ENCODE data around the gene RPL19.

DNA sequence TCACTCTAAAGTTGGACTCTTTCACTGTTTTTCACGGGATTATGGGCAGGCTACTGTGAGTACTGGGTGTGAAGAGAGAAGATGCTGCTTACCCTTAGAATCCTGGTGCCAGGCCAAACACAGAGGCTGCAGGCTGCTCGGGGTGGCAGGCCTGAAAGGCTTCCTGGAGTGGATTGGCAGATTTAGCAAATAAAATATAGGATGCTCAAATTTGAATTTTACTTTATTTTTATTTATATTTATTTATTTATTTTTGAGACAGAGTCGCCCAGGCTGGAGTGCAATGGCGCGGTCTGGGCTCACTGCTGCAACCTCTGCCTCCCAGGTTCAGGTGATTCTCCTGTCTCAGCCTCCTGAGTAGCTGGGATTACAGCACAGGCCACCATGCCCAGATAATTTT, 40.5 kb downstream of the RPL19 start:
- TF ChIP-seq, protein P1, sequence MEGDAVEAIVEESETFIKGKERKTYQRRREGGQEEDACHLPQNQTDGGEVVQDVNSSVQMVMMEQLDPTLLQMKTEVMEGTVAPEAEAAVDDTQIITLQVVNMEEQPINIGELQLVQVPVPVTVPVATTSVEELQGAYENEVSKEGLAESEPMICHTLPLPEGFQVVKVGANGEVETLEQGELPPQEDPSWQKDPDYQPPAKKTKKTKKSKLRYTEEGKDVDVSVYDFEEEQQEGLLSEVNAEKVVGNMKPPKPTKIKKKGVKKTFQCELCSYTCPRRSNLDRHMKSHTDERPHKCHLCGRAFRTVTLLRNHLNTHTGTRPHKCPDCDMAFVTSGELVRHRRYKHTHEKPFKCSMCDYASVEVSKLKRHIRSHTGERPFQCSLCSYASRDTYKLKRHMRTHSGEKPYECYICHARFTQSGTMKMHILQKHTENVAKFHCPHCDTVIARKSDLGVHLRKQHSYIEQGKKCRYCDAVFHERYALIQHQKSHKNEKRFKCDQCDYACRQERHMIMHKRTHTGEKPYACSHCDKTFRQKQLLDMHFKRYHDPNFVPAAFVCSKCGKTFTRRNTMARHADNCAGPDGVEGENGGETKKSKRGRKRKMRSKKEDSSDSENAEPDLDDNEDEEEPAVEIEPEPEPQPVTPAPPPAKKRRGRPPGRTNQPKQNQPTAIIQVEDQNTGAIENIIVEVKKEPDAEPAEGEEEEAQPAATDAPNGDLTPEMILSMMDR (IDR thresholded peaks at IDR 0.05) = no peak
- TF ChIP-seq POLR2A (IDR thresholded peaks at IDR 0.05) (no peak), EP300 (IDR thresholded peaks at IDR 0.05) (no peak)
